Vagina (tissue), 2 donors: ENCODE data around the gene ENAH. TPM values are rescaled to one million over a fixed set of nuclear protein-coding genes. Genes with fewer than 3 reads are reported as not detected.

Source experiments
- DNase-seq, 2 donors: peaks; one replicate each; pipeline ENCODE4 v3.0.0-alpha.2; 2017; ENCODE audit errors: extremely low spot score in 2 of 2
- H3K27ac ChIP-seq: fragments of 200-600 bp; sonication (generic); one replicate; pipeline ENCODE4 v1.5.1; 2019
- H3K27me3 ChIP-seq: fragments of 200-600 bp; sonication (generic); one replicate; pipeline ENCODE4 v1.5.1; 2019
- H3K36me3 ChIP-seq, 2 donors: fragments of 200-600 bp; sonication (generic); one replicate each; pipeline ENCODE4 v1.5.1; 2017 to 2019
- H3K4me1 ChIP-seq: fragments of 200-600 bp; sonication (generic); one replicate; pipeline ENCODE4 v1.5.1; 2019
- H3K4me3 ChIP-seq, 2 donors: fragments of 200-600 bp; sonication (generic); 1 replicate in 1 of 2; 2 replicates in 1 of 2; pipeline ENCODE4 v1.5.1; 2016 to 2019
- H3K9me3 ChIP-seq: fragments of 200-600 bp; sonication (generic); one replicate; pipeline ENCODE4 v1.5.1; 2019
- CTCF ChIP-seq, 3 experiments: fragments of 450-650 bp in 2 of 3; fragments of 200-600 bp in 1 of 3; sonication (generic) in 1 of 3; IDR thresholded peaks; one replicate each; pipeline ENCODE4 v1.5.1; 2017 to 2019; ENCODE audit warnings: antibody characterized with exemption in 3 of 3, mild to moderate bottlenecking in 2 of 3, moderate library complexity in 2 of 3
- POLR2A ChIP-seq, 2 donors: fragments of 450-650 bp; IDR thresholded peaks; one replicate each; pipeline ENCODE4 v1.6.1; 2017; ENCODE audit warnings: antibody characterized with exemption in 2 of 2, mild to moderate bottlenecking in 2 of 2, moderate library complexity in 2 of 2
- POLR2AphosphoS5 ChIP-seq, 2 donors: sonication (generic); formaldehyde crosslinking; IDR thresholded peaks; one replicate each; pipeline ENCODE4 v1.9.0; 2017; ENCODE audit warnings: antibody characterized with exemption in 2 of 2, mild to moderate bottlenecking in 2 of 2, low read depth in 1 of 2; ENCODE audit not compliant: insufficient read depth in 1 of 2
- intact Hi-C: fragments of 100-400 bp; cut with DNase I; formaldehyde crosslinking; loops from one replicate; pipeline ENCODE4 v1.15.1; 2023
- total RNA-seq: library from RNA; depleted of rRNA; stranded (reverse); fragments of >200 nt; gene quantifications from one replicate; pipeline ENCODE4 v1.2.3, GENCODE V29; 2016

Gene ENAH
- total RNA-seq, 1 donor from 2014 or later, result 62.4 TPM

- H3K27me3 ChIP-seq, result no peaks in the 10 kb centered on the region
- no peaks in the 10 kb centered on the region for H3K36me3 ChIP-seq
- no peak for DNase-seq
- peak overlapping the region; percentile 75 for H3K27ac ChIP-seq
- TF ChIP-seq CTCF (IDR thresholded peaks at IDR 0.05), result no peak
- TF ChIP-seq POLR2A (IDR thresholded peaks at IDR 0.05), result no peak
- no peak for TF ChIP-seq POLR2AphosphoS5 (IDR thresholded peaks at IDR 0.05; ENCODE audit: insufficient read depth in 1 of 2, low read depth in 1 of 2)
- intact Hi-C loops, result no loop called here
- no peak overlapping the region for H3K4me3 ChIP-seq
- peaks cover 59% of the 10 kb centered on the region for H3K4me1 ChIP-seq
- no peaks in the 10 kb centered on the region for H3K9me3 ChIP-seq
Observed at GRCh38 chr1:225446981-225447615, 205.8 kb downstream of the ENAH start.

- intact Hi-C loops, result no loop called here
- DNase-seq, result no peak
- peaks cover 59% of the 10 kb centered on the region for H3K4me1 ChIP-seq
Observed at GRCh38 chr1:225446595-225446960, 206.3 kb downstream of the ENAH start.

GRCh38 chr1:225445639-225446594 is 207.0 kb downstream of the ENAH start:
- Histone ChIP-seq H3K9me3 (no peaks in the 10 kb centered on the region), H3K27me3 (no peaks in the 10 kb centered on the region), H3K36me3 (no peaks in the 10 kb centered on the region), H3K4me1 (peaks cover 59% of the 10 kb centered on the region), H3K4me3 (no peak overlapping the region), H3K27ac (peak overlapping the region; percentile 75)
- intact Hi-C loops, result no loop called here
- DNase-seq, result no peak
- TF ChIP-seq CTCF (IDR thresholded peaks at IDR 0.05), result no peak
- TF ChIP-seq POLR2AphosphoS5 (IDR thresholded peaks at IDR 0.05; ENCODE audit: insufficient read depth in 1 of 2, low read depth in 1 of 2), result no peak
- no peak for TF ChIP-seq POLR2A (IDR thresholded peaks at IDR 0.05)

More at GRCh38 chr1:225446595-225446960, 206.3 kb downstream of the ENAH start:
- no peak overlapping the region for H3K4me3 ChIP-seq
- no peaks in the 10 kb centered on the region for H3K36me3 ChIP-seq
- no peaks in the 10 kb centered on the region for H3K27me3 ChIP-seq
- TF ChIP-seq POLR2AphosphoS5 (IDR thresholded peaks at IDR 0.05; ENCODE audit: insufficient read depth in 1 of 2, low read depth in 1 of 2), result no peak
- TF ChIP-seq POLR2A (IDR thresholded peaks at IDR 0.05), result no peak
- TF ChIP-seq CTCF (IDR thresholded peaks at IDR 0.05), result no peak
- peak overlapping the region; percentile 75 for H3K27ac ChIP-seq
- no peaks in the 10 kb centered on the region for H3K9me3 ChIP-seq

GRCh38 chr1:225442123-225442505 is 210.8 kb downstream of the ENAH start:
- H3K27ac ChIP-seq, result no peak overlapping the region
- H3K27me3 ChIP-seq, result no peaks in the 10 kb centered on the region
- TF ChIP-seq CTCF (IDR thresholded peaks at IDR 0.05) (no peak), POLR2A (IDR thresholded peaks at IDR 0.05) (no peak), POLR2AphosphoS5 (IDR thresholded peaks at IDR 0.05; ENCODE audit: insufficient read depth in 1 of 2, low read depth in 1 of 2) (no peak)
- H3K4me3 ChIP-seq, result no peak overlapping the region
- H3K9me3 ChIP-seq, result no peaks in the 10 kb centered on the region
- intact Hi-C loops, result no loop called here
- no peaks in the 10 kb centered on the region for H3K36me3 ChIP-seq
- no peak for DNase-seq
- peaks cover 31% of the 10 kb centered on the region for H3K4me1 ChIP-seq
